Amygdala (tissue), 56 donors: ENCODE data around the gene RPL41.
A peak's percentile ranks its signal among the peaks of the same experiment; 100 is the strongest.
"Not testable (repeated sequence)": the region's sequence is repeated elsewhere in the genome, so short reads cannot be mapped to it uniquely, and the experiment has no call there.

Experiments used
- DNase-seq, 56 donors: peaks; one replicate each; lab custom pipeline; 2025; lab: John Stamatoyannopoulos, UW

Gene RPL41

GRCh38 chr12:56102683-56103065, 13.8 kb upstream of the RPL41 start:
- DNase-seq: no peak

DNA sequence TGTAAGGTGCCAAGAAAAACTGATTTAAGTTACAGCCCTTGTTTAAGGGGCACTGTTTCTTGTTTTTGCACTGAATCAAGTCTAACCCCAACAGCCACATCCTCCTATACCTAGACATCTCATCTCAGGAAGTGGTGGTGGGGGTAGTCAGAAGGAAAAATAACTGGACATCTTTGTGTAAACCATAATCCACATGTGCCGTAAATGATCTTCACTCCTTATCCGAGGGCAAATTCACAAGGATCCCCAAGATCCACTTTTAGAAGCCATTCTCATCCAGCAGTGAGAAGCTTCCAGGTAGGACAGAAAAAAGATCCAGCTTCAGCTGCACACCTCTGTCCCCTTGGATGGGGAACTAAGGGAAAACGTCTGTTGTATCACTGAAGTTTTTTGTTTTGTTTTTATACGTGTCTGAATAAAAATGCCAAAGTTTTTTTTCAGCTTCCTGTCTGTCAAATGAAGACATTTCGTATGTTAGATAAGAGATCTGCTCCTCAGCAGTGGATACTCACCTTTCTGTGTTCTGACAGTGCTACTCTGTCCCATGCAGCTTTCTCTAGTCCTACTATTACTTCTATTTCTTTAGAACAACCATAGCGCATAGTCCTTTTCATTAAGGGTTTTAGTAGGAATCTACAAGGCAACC, 13.2 kb upstream of the RPL41 start:
- no peak for DNase-seq

- no peak for DNase-seq
These were observed 12.7 kb upstream of the RPL41 start for GRCh38 chr12:56103823-56104108.

- DNase-seq: peak; percentile 57 to 98 (median 95)
These were observed 12.2 kb upstream of the RPL41 start, which contains the start of gene PA2G4 for GRCh38 chr12:56104109-56104814. Gene PA2G4, plus strand, starts transcription at chr12:56104559. Its CDS starts 179 bp downstream, at chr12:56104738.

- DNase-seq: peak in 2 of 56 donors; percentile 28 to 32
These were observed 11.4 kb upstream of the RPL41 start for GRCh38 chr12:56104815-56105608.

- DNase-seq: no peak
These were observed 10.9 kb upstream of the RPL41 start for GRCh38 chr12:56105609-56105902.

GRCh38 chr12:56107242-56107641, 9.2 kb upstream of the RPL41 start:
- DNase-seq: no peak

- DNase-seq: no peak
These were observed 5.9 kb upstream of the RPL41 start for GRCh38 chr12:56110571-56110970.

DNA sequence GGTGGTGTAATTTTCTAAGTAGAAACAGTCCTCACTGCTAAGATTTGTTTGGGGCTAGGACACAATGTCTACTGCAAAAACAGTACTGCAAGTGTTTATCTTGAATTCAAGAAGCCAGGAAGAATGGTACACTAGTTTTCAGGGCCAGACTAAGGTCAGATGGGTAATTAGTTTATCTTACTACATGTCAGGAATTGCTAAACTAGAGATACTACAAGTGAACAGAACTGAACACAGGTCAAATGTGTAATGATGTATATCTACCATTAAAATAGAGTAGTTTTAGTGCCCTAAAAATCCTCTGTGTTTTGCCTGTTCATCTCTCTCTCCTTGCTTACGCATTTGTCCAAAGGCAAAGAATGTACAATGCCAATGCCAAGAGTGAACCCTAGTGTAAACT, 2.3 kb upstream of the RPL41 start:
- DNase-seq: no peak

DNA sequence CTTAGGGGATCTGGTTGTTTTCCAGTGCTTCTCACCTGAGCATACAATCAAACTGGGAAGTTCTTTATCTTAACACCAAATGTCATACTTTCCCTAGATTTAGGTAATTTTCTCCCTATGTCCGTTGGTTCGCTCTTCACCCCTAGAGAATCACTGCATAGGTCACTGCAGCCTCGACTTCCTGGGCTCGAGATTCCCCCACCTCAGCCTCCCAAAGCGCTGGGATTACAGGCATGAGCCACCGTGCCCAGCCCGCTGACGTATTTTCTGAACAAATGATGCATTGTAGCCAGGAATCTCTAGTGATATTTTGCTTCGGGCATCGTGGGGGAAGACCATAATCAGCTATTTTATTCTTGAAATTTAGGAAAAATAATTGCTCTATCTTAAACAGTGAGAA, 1.1 kb upstream of the RPL41 start:
- DNase-seq: peak in 9 of 56 donors; percentile 3 to 30 (median 6)

- not testable (repeated sequence) for DNase-seq
These were observed 761 bp downstream of the RPL41 start for GRCh38 chr12:56117082-56117706.

GRCh38 chr12:56117778-56118687, 1.6 kb downstream of the RPL41 start, which contains the start of gene ZC3H10:
Gene ZC3H10, plus strand, starts transcription at chr12:56118266. Its CDS starts 2,297 bp downstream, at chr12:56120563.
- peak; percentile 66 to 98 (median 94) for DNase-seq

- DNase-seq: no peak
These were observed 2.4 kb downstream of the RPL41 start for GRCh38 chr12:56118688-56119357.

DNA sequence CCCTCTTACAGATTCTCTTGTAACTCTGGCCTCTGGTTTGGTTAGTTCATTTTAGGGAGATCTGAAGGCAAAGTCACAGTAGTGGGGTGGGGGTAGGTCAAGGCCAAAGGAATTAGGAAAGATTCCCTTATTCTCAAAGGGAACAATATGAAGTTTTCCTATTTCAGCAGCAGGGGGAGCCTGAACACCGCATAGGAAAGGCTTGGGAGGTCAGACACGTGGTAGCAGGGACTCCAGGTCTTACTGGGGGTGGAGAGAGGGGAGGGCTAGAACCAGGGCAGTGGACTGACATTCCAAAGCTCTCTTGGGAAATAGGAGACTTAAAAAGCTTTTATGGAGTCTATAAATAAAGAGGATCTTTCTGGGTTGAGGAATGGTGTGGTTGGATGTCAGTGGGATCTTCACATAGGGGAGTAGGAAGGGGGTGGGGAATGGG, 2.9 kb downstream of the RPL41 start:
- DNase-seq: peak in 41 of 56 donors; percentile 2 to 59 (median 26)

GRCh38 chr12:56120158-56120846, 3.9 kb downstream of the RPL41 start:
- DNase-seq: no peak

DNA sequence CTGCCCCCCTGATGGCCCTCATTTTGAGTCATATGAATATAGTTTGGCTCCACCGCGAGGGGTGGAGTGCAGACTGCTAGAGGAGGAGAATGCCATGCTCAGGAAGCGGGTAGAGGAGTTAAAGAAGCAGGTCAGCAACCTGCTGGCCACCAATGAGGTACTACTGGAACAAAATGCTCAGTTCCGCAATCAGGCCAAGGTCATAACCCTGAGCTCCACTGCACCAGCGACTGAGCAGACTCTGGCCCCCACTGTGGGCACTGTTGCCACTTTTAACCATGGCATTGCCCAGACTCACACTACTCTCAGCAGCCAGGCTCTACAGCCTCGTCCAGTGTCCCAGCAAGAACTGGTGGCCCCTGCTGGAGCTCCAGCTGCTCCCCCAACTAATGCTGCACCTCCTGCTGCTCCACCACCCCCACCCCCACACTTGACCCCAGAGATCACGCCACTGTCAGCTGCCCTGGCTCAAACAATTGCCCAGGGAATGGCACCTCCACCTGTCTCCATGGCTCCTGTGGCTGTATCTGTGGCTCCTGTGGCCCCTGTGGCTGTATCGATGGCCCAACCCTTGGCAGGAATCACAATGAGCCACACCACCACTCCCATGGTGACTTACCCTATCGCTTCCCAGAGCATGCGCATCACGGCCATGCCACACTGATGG, 4.9 kb downstream of the RPL41 start:
- no peak for DNase-seq

- no peak for DNase-seq
These were observed 6.2 kb downstream of the RPL41 start for GRCh38 chr12:56122637-56123036.

- no peak for DNase-seq
These were observed 7.7 kb downstream of the RPL41 start for GRCh38 chr12:56124133-56124532.
